Measurements from ENCODE around the gene SRPX. TPM values are rescaled to one million over a fixed set of nuclear protein-coding genes. Genes with fewer than 3 reads are reported as not detected.

Gene SRPX
- polyA plus RNA-seq, 1 of the 3 experiments (the other 2 are of a cell fraction) = 124 TPM

GRCh38 chrX:38183596-38183995, 37.1 kb downstream of the SRPX start:
- Histone ChIP-seq H3K36me3 (replicated peaks in 1 of 2; ENCODE audit: control insufficient read depth in 1 of 2, insufficient read depth in 2 of 2, low read length in 1 of 2) (no peaks in the 10 kb centered on the region), H3K27me3 (ENCODE audit: insufficient read depth) (no peaks in the 10 kb centered on the region), H2AFZ (ENCODE audit: low read depth) (no peak overlapping the region), H3K4me2 (no peak overlapping the region), H3K27ac (ENCODE audit: low read depth in 2 of 2, low read length in 1 of 2) (peak overlapping the region in 1 of 2 experiments; percentile 29; a peak in 1 of 4 replicates), H3K79me2 (ENCODE audit: insufficient read depth) (no peaks in the 10 kb centered on the region), H3F3A (replicated peaks; ENCODE audit: insufficient read depth) (no peaks in the 10 kb centered on the region), H3K9ac (no peak overlapping the region), H3K4me1 (ENCODE audit: control insufficient read depth in 1 of 2, insufficient read depth in 2 of 2, low read depth in 1 of 2, low read length in 1 of 2) (no peaks in the 10 kb centered on the region), H4K20me1 (ENCODE audit: insufficient read depth) (no peaks in the 10 kb centered on the region), H3K9me2 (no peaks in the 10 kb centered on the region), H3K9me3 (no peaks in the 10 kb centered on the region), H3K4me3 (ENCODE audit: low read depth in 2 of 2, low read length in 1 of 2) (no peak overlapping the region)
- DNase-seq = no peak
- CTCF ChIA-PET = interaction anchor here (1.1 to 1.3 kb wide), 3 partner anchors 8 to 17 kb away, joined by 3 to 7 read pairs (median 4); no protein-coding TSS in a partner anchor
- TF ChIP-seq TCF12 (IDR thresholded peaks at IDR 0.05) (peak; percentile 69), FOXM1 (IDR thresholded peaks at IDR 0.05; ENCODE audit: low read depth) (no peak), USF1 (IDR thresholded peaks at IDR 0.05; ENCODE audit: borderline replicate concordance, low read depth) (no peak)
- POLR2A ChIA-PET = no interaction called here
- 0% methylated on average over 1 of the region's 1 CpG for WGBS (ENCODE audit: low lambda C conversion rate)

DNA sequence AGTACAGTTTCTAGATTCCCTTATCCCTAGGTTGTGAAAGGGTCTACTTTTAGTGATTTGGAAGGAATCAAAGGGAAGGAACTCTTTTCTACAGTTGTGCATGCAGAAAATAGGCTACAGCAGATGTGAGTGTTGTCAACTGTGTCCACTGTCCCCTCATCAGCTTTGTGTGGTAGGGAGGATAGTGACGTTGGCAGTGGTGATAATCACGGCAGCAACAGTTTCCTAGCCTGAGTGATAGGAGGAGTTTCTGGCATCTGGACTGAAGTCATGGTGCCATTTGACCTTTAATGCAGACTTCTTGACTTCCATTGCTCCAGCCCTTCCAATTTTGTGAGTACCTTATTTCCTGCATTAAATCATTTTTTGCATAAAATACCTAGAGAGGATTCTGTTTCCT, 39.3 kb downstream of the SRPX start:
- Histone ChIP-seq H3K4me1 (ENCODE audit: control insufficient read depth in 1 of 2, insufficient read depth in 2 of 2, low read depth in 1 of 2, low read length in 1 of 2) (no peaks in the 10 kb centered on the region), H2AFZ (ENCODE audit: low read depth) (no peak overlapping the region), H3K27me3 (ENCODE audit: insufficient read depth) (no peaks in the 10 kb centered on the region), H3K9me3 (no peaks in the 10 kb centered on the region), H3K9me2 (no peaks in the 10 kb centered on the region), H3K36me3 (replicated peaks in 1 of 2; ENCODE audit: control insufficient read depth in 1 of 2, insufficient read depth in 2 of 2, low read length in 1 of 2) (no peaks in the 10 kb centered on the region), H3K4me2 (no peak overlapping the region), H3F3A (replicated peaks; ENCODE audit: insufficient read depth) (no peaks in the 10 kb centered on the region), H3K79me2 (ENCODE audit: insufficient read depth) (no peaks in the 10 kb centered on the region), H4K20me1 (ENCODE audit: insufficient read depth) (no peaks in the 10 kb centered on the region), H3K4me3 (ENCODE audit: low read depth in 2 of 2, low read length in 1 of 2) (no peak overlapping the region), H3K9ac (no peak overlapping the region), H3K27ac (ENCODE audit: low read depth in 2 of 2, low read length in 1 of 2) (no peak overlapping the region)
- ChIA-PET CTCF (interaction anchor here (0.6 to 2.2 kb wide), 5 partner anchors 10 to 436 kb away, joined by 3 to 21 read pairs (median 4); no protein-coding TSS in a partner anchor), POLR2A (no interaction called here)
- 35% methylated on average over 2 of the region's 2 CpGs for WGBS (ENCODE audit: low lambda C conversion rate)
- TF ChIP-seq NFIC (IDR thresholded peaks at IDR 0.05; ENCODE audit: borderline replicate concordance) (no peak), CHD2 (IDR thresholded peaks at IDR 0.05; ENCODE audit: low read length, partially characterized antibody) (no peak), MXI1 (IDR thresholded peaks at IDR 0.05; ENCODE audit: low read depth, low read length) (no peak), FOSL2 (IDR thresholded peaks at IDR 0.05; ENCODE audit: borderline replicate concordance, low read depth) (no peak), MEF2A (IDR thresholded peaks at IDR 0.05; ENCODE audit: borderline replicate concordance, low read depth) (no peak)
- TF ChIP-seq, protein P1, sequence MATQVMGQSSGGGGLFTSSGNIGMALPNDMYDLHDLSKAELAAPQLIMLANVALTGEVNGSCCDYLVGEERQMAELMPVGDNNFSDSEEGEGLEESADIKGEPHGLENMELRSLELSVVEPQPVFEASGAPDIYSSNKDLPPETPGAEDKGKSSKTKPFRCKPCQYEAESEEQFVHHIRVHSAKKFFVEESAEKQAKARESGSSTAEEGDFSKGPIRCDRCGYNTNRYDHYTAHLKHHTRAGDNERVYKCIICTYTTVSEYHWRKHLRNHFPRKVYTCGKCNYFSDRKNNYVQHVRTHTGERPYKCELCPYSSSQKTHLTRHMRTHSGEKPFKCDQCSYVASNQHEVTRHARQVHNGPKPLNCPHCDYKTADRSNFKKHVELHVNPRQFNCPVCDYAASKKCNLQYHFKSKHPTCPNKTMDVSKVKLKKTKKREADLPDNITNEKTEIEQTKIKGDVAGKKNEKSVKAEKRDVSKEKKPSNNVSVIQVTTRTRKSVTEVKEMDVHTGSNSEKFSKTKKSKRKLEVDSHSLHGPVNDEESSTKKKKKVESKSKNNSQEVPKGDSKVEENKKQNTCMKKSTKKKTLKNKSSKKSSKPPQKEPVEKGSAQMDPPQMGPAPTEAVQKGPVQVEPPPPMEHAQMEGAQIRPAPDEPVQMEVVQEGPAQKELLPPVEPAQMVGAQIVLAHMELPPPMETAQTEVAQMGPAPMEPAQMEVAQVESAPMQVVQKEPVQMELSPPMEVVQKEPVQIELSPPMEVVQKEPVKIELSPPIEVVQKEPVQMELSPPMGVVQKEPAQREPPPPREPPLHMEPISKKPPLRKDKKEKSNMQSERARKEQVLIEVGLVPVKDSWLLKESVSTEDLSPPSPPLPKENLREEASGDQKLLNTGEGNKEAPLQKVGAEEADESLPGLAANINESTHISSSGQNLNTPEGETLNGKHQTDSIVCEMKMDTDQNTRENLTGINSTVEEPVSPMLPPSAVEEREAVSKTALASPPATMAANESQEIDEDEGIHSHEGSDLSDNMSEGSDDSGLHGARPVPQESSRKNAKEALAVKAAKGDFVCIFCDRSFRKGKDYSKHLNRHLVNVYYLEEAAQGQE (IDR thresholded peaks at IDR 0.05; ENCODE audit: low read depth, low read length) = no peak
- TF ChIP-seq, protein P2, sequence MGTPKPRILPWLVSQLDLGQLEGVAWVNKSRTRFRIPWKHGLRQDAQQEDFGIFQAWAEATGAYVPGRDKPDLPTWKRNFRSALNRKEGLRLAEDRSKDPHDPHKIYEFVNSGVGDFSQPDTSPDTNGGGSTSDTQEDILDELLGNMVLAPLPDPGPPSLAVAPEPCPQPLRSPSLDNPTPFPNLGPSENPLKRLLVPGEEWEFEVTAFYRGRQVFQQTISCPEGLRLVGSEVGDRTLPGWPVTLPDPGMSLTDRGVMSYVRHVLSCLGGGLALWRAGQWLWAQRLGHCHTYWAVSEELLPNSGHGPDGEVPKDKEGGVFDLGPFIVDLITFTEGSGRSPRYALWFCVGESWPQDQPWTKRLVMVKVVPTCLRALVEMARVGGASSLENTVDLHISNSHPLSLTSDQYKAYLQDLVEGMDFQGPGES (IDR thresholded peaks at IDR 0.05; ENCODE audit: low read depth, low read length) = no peak
- DNase-seq = no peak
